ENCODE data around the gene PHC2.
"Not testable (repeated sequence)": the region's sequence is repeated elsewhere in the genome, so short reads cannot be mapped to it uniquely, and the experiment has no call there.

PHC2 gene

DNA sequence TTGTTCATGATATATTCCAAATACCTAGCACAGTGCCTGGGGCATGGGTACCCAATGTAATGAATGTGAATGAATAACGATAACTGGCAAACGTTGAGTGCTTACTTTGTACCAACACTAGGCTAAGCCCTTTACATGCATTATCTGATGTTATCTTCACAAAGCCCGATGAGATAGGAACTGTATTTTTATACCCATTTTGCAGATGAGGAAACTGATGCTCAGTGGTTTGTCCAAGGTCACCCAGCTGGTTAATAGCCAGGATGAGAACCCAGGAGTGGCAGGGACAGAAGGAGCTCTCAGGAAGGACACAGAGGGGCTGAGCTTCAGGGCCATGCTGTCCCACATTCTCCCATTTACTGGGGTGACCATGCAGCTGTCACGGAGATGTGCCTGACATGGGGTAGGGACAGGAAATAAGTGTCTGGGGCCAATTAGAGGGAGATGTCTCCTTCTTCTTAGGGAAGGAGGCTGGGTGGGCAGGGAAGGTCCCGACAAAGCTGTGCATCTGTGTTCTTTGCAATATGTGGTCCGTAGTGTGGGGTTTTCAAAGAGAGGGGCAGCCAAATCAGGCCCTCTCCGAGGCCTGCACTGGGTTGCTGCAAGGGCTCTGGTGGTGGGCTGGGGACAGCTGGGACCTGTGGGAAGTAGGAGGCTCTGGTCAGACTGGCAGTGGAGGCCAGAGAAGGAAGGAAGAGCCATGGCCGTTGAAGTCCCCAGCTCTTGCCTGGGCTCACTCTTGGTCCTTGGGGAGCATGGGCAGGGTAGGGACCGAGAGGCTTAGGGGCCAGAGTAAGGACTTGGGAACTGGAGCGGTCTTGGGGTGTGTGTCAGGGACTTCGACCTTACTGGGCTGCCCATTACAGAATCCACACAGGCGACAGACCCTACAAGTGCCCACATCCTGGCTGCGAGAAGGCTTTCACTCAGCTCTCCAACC, 136.6 kb downstream of the PHC2 start:
- no peak for TF ChIP-seq CTCF (IDR thresholded peaks at IDR 0.05; ENCODE audit: low read depth, low read length, missing control alignments)
- no peak for DNase-seq (ENCODE audit: low read depth)
- H3K4me3 ChIP-seq (ENCODE audit: low read depth, low read length) = no peak overlapping the region

- no peak for DNase-seq (ENCODE audit: low read depth)
- no peak overlapping the region for H3K4me3 ChIP-seq (ENCODE audit: low read depth, low read length)
- no peak for TF ChIP-seq CTCF (IDR thresholded peaks at IDR 0.05; ENCODE audit: low read depth, low read length, missing control alignments)
These were observed 138.1 kb downstream of the PHC2 start for GRCh38 chr1:33292726-33293340.

DNA sequence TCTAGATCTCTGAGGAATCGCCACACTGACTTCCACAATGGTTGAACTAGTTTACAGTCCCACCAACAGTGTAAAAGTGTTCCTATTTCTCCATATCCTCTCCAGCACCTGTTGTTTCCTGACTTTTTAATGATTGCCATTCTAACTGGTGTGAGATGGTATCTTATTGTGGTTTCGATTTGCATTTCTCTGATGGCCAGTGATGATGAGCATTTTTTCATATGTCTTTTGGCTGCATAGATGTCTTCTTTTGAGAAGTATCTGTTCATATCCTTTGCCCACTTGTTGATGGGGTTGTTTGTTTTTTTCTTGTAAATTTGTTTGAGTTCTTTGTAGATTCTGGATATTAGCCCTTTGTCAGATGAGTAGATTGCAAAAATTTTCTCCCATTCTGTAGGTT, 140.3 kb downstream of the PHC2 start:
- not testable (repeated sequence) for DNase-seq (ENCODE audit: low read depth); H3K4me3 ChIP-seq (ENCODE audit: low read depth, low read length)

DNA sequence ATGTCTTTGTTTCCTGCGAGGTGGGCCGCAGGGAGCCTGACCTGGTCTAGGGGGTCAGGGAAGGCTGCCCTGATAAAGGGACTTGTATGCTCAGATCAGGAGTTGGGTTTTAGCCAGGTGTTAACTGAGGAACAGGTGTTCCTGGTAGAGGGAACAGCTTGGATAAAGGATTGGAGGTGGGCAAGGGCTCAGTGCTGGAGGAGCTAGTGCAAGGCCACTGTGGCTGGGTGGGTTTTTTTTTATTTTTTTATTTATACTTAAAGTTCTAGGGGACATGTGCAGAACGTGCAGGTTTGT, 141.1 kb downstream of the PHC2 start:
- no peak for TF ChIP-seq CTCF (IDR thresholded peaks at IDR 0.05; ENCODE audit: low read depth, low read length, missing control alignments)
- H3K4me3 ChIP-seq (ENCODE audit: low read depth, low read length) = no peak overlapping the region
- no peak for DNase-seq (ENCODE audit: low read depth)

- no peak for DNase-seq (ENCODE audit: low read depth)
- TF ChIP-seq CTCF (IDR thresholded peaks at IDR 0.05; ENCODE audit: low read depth, low read length, missing control alignments) = no peak
- H3K4me3 ChIP-seq (ENCODE audit: low read depth, low read length) = no peak overlapping the region
These were observed 141.7 kb downstream of the PHC2 start for GRCh38 chr1:33288976-33289857.

DNA sequence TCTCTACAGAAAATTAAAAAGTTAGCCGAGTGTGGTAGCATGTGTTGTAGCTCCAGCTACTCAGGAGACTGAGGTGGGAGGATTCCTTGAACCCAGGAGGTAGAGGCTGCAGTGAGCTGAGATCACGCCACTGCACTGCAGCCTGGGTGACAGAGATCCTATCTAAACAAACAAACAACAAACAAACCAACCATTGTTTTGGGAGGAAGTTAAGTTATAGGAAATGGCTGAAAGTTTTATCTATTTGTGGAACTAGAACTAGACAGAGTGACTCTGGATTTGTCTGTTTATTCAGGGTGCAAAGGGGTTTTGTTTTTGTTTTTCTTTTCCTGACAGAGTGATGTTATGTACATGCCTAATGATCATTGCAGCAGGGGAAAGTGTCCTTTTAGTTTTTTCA, 143.6 kb downstream of the PHC2 start:
- no peak for DNase-seq (ENCODE audit: low read depth)

More for the DNA sequence above, 143.6 kb downstream of the PHC2 start:
- TF ChIP-seq CTCF (IDR thresholded peaks at IDR 0.05; ENCODE audit: low read depth, low read length, missing control alignments) = no peak
- H3K4me3 ChIP-seq (ENCODE audit: low read depth, low read length) = no peak overlapping the region
